ENCODE measurements around the gene KCNQ1. TPM values are rescaled to one million over a fixed set of nuclear protein-coding genes. Genes with fewer than 3 reads are reported as not detected.
A peak's percentile ranks its signal among the peaks of the same experiment; 100 is the strongest.

KCNQ1 gene
- total RNA-seq, 1 experiment from 2014 or later: 10.7 TPM

DNA sequence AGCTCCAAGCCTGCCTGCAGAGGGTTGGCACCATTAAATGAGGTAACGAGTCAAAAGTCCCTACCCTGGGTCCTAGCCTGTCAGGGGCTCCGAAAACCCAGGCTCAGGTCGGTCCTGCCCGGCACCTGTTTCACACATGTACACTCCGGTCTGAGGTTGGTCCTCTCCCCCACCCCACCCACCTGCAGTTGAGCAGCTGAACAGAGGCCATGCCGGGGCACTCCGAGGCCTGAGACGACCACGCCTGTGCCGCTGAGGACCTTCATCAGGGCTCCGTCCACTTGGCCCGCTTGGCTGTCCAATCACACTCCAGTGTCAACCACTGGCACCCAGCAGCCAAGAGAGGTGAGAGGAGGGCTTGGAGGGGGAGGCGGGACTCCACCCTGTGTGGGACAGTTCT lies 42.7 kb upstream of the KCNQ1 start:
- Histone ChIP-seq H3K9ac (ENCODE audit: low read length) (peak overlapping the region; percentile 96), H4K20me1 (ENCODE audit: insufficient read depth) (no peaks in the 10 kb centered on the region), H2AFZ (ENCODE audit: low read depth, low read length, poor library complexity, severe bottlenecking) (no peak overlapping the region), H3K9me3 (ENCODE audit: control insufficient read depth in 1 of 2, insufficient read depth in 1 of 2, low read depth in 1 of 2, low read length in 2 of 2) (no peaks in the 10 kb centered on the region), H3K4me3 (replicated peaks in 1 of 2; ENCODE audit: low read depth in 1 of 2, low read length in 2 of 2) (peak overlapping the region; percentile 100), H3K79me2 (ENCODE audit: insufficient read depth, low read length) (peaks cover 20% of the 10 kb centered on the region), H3K9me2 (ENCODE audit: insufficient read depth) (no peaks in the 10 kb centered on the region), H3K27me3 (ENCODE audit: insufficient read depth, low read length) (no peaks in the 10 kb centered on the region), H3K4me2 (ENCODE audit: low read length) (peak overlapping the region; percentile 97), H3K4me1 (ENCODE audit: control insufficient read depth in 1 of 2, insufficient read depth in 2 of 2, low read length in 2 of 2) (peaks cover 16 to 27% of the 10 kb centered on the region in 2 experiments), H3K36me3 (ENCODE audit: control insufficient read depth in 1 of 2, insufficient read depth in 2 of 2, low read length in 2 of 2) (peaks cover 7 to 10% of the 10 kb centered on the region in 2 experiments; a peak in 3 of 4 replicates), H3K27ac (ENCODE audit: low read depth, low read length) (peak overlapping the region; percentile 73; the same call in 1 of the 2 replicates)
- POLR2A ChIA-PET: no interaction called here
- ATAC-seq: no peak
- intact Hi-C loops (cut with micrococcal nuclease): loop anchor here (5.0 kb wide), 3 partner anchors 95 to 220 kb away; no protein-coding TSS in a partner anchor
- RAD21 ChIA-PET (ENCODE audit: low non-redundant PET in 1 of 2, low total read pairs in 2 of 2, uncharacterized antibody in 2 of 2, unreplicated experiment in 2 of 2): no interaction called here
- DNase-seq (ENCODE audit: low read depth, low spot score): no peak
- CTCF ChIA-PET: interaction anchor here (5.0 kb wide), 1 partner anchor 18 kb away, joined by 42 read pairs; no protein-coding TSS in a partner anchor
- BruUV-seq (replicated peaks): no TSS peak
- TF ChIP-seq JUND (IDR thresholded peaks at IDR 0.05) (no peak), ZNF274 (IDR thresholded peaks at IDR 0.05; ENCODE audit: low read depth, low read length) (no peak), SRF (IDR thresholded peaks at IDR 0.05; ENCODE audit: low read depth) (no peak), YY1 (IDR thresholded peaks at IDR 0.05; ENCODE audit: extremely low read depth, insufficient replicate concordance, low read depth, low read length) (no peak), TCF7L2 (IDR thresholded peaks at IDR 0.05; ENCODE audit: borderline replicate concordance, extremely low read depth, insufficient read depth, insufficient read length) (no peak), SP1 (IDR thresholded peaks at IDR 0.05; ENCODE audit: low read depth) (no peak), POLR2AphosphoS5 (IDR thresholded peaks at IDR 0.05; ENCODE audit: low read depth, low read length) (no peak), EZH2 (IDR thresholded peaks at IDR 0.05) (no peak), POLR2A (IDR thresholded peaks at IDR 0.05; ENCODE audit: borderline replicate concordance, extremely low read depth, insufficient read depth, insufficient read length) (no peak), RAD21 (IDR thresholded peaks at IDR 0.05; ENCODE audit: low read depth) (no peak)
- TF ChIP-seq, protein P1, sequence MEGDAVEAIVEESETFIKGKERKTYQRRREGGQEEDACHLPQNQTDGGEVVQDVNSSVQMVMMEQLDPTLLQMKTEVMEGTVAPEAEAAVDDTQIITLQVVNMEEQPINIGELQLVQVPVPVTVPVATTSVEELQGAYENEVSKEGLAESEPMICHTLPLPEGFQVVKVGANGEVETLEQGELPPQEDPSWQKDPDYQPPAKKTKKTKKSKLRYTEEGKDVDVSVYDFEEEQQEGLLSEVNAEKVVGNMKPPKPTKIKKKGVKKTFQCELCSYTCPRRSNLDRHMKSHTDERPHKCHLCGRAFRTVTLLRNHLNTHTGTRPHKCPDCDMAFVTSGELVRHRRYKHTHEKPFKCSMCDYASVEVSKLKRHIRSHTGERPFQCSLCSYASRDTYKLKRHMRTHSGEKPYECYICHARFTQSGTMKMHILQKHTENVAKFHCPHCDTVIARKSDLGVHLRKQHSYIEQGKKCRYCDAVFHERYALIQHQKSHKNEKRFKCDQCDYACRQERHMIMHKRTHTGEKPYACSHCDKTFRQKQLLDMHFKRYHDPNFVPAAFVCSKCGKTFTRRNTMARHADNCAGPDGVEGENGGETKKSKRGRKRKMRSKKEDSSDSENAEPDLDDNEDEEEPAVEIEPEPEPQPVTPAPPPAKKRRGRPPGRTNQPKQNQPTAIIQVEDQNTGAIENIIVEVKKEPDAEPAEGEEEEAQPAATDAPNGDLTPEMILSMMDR (IDR thresholded peaks at IDR 0.05 in 2 of 3, conservative IDR thresholded peaks at IDR 0.05 in 1 of 3; ENCODE audit: borderline replicate concordance in 1 of 3, insufficient read depth in 1 of 3, low read depth in 2 of 3, low read length in 2 of 3): no peak
- TF ChIP-seq, protein P2, sequence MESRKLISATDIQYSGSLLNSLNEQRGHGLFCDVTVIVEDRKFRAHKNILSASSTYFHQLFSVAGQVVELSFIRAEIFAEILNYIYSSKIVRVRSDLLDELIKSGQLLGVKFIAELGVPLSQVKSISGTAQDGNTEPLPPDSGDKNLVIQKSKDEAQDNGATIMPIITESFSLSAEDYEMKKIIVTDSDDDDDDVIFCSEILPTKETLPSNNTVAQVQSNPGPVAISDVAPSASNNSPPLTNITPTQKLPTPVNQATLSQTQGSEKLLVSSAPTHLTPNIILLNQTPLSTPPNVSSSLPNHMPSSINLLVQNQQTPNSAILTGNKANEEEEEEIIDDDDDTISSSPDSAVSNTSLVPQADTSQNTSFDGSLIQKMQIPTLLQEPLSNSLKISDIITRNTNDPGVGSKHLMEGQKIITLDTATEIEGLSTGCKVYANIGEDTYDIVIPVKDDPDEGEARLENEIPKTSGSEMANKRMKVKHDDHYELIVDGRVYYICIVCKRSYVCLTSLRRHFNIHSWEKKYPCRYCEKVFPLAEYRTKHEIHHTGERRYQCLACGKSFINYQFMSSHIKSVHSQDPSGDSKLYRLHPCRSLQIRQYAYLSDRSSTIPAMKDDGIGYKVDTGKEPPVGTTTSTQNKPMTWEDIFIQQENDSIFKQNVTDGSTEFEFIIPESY (IDR thresholded peaks at IDR 0.05; ENCODE audit: extremely low read depth, insufficient replicate concordance, low read length): no peak
- TF ChIP-seq, protein P3, sequence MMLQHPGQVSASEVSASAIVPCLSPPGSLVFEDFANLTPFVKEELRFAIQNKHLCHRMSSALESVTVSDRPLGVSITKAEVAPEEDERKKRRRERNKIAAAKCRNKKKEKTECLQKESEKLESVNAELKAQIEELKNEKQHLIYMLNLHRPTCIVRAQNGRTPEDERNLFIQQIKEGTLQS (IDR thresholded peaks at IDR 0.05): no peak
